Progenitor cell of endocrine pancreas (in vitro differentiated cells): ENCODE results near the gene NOTCH3. TPM values are rescaled to one million over a fixed set of nuclear protein-coding genes. Genes with fewer than 3 reads are reported as not detected.
A peak's percentile ranks its signal among the peaks of the same experiment; 100 is the strongest.

Source experiments
- DNase-seq: peaks from one replicate; pipeline ENCODE4 v3.0.0; 2021; ENCODE audit warnings: low spot score; ENCODE audit not compliant: unreplicated experiment
- H3K27ac Mint-ChIP-seq: 2 replicates; pipeline ENCODE4 v1.8.0; 2021; ENCODE audit warnings: mild to moderate bottlenecking, moderate library complexity, mixed read lengths
- H3K27me3 Mint-ChIP-seq: 2 replicates; pipeline ENCODE4 v1.8.0; 2021; ENCODE audit warnings: mixed read lengths
- H3K36me3 Mint-ChIP-seq: 2 replicates; pipeline ENCODE4 v1.8.0; 2022; ENCODE audit warnings: mixed read lengths; ENCODE audit not compliant: insufficient read depth
- H3K4me1 Mint-ChIP-seq: 2 replicates; pipeline ENCODE4 v1.8.0; 2021; ENCODE audit warnings: low read depth, mixed read lengths
- H3K4me3 Mint-ChIP-seq: 2 replicates; pipeline ENCODE4 v1.8.0; 2021; ENCODE audit warnings: low read depth, mild to moderate bottlenecking, moderate library complexity, mixed read lengths
- H3K9me3 Mint-ChIP-seq: 2 replicates; pipeline ENCODE4 v1.8.0; 2021; ENCODE audit warnings: low read depth, mixed read lengths
- total RNA-seq: library from RNA; stranded (reverse); gene quantifications from 2 replicates; pipeline ENCODE4 v1.2.1, GENCODE V29; 2021
- TF ChIP-seq, protein P1 (sequence below): fragments of 200-600 bp; sonication (generic); IDR thresholded peaks from one replicate; pipeline ENCODE4 v1.5.0; 2021; ENCODE audit warnings: antibody characterized with exemption, mild to moderate bottlenecking; ENCODE audit not compliant: unreplicated experiment

The NOTCH3 gene
- total RNA-seq, 1 donor from 2014 or later = 203 TPM

DNA sequence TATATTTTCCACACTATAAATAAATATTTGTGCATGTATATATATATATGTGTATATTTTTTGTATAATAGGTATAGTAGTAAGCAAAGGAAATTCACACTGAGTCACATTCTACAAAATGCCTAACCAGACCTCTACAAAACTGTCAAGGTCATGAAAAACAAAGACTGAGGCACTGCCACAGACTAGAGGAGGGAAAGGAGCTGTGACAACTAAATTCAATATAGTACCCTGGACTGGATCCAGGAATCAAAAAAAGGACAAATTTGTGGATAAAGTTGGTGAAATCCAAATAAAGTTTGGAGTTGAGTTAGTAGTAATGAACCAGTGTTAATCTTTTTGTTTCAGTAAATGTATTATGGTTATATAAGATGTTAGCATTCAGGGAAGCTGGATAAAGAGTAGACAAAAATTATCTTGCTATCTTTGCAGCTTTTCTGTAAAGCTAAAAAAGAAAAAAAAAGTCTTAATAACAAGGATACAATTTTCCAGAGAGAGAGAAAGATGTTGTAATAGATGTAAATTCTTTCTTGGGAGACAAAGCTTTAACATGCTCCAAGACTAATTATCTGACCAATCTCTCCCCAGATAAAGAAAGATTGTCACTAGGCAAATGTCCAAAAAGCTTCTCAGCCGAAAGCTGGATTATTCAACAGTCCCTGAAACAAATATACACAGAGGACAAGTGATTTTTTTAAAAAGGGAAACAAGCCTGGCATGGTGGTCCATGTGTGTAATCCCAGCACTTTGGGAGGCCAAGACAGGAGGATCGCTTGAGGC lies 74.5 kb downstream of the NOTCH3 start:
- TF ChIP-seq, protein P1, sequence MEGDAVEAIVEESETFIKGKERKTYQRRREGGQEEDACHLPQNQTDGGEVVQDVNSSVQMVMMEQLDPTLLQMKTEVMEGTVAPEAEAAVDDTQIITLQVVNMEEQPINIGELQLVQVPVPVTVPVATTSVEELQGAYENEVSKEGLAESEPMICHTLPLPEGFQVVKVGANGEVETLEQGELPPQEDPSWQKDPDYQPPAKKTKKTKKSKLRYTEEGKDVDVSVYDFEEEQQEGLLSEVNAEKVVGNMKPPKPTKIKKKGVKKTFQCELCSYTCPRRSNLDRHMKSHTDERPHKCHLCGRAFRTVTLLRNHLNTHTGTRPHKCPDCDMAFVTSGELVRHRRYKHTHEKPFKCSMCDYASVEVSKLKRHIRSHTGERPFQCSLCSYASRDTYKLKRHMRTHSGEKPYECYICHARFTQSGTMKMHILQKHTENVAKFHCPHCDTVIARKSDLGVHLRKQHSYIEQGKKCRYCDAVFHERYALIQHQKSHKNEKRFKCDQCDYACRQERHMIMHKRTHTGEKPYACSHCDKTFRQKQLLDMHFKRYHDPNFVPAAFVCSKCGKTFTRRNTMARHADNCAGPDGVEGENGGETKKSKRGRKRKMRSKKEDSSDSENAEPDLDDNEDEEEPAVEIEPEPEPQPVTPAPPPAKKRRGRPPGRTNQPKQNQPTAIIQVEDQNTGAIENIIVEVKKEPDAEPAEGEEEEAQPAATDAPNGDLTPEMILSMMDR = no peak
- Mint-ChIP-seq H3K36me3 (peaks cover 2% of the 10 kb centered on the region), H3K27me3 (peaks cover 3% of the 10 kb centered on the region), H3K4me1 (peaks cover 5% of the 10 kb centered on the region), H3K4me3 (no peak overlapping the region), H3K9me3 (no peaks in the 10 kb centered on the region), H3K27ac (no peak overlapping the region)
- no peak for DNase-seq

GRCh38 chr19:15125232-15126067 lies 75.3 kb downstream of the NOTCH3 start:
- Mint-ChIP-seq H3K4me3 (peak overlapping the region; percentile 95), H3K27me3 (peaks cover 3% of the 10 kb centered on the region), H3K4me1 (peaks cover 5% of the 10 kb centered on the region), H3K9me3 (no peaks in the 10 kb centered on the region), H3K36me3 (peaks cover 7% of the 10 kb centered on the region), H3K27ac (peak overlapping the region; percentile 100)
- peak; percentile 98 for DNase-seq
- TF ChIP-seq, protein P1 = peak; percentile 25

DNA sequence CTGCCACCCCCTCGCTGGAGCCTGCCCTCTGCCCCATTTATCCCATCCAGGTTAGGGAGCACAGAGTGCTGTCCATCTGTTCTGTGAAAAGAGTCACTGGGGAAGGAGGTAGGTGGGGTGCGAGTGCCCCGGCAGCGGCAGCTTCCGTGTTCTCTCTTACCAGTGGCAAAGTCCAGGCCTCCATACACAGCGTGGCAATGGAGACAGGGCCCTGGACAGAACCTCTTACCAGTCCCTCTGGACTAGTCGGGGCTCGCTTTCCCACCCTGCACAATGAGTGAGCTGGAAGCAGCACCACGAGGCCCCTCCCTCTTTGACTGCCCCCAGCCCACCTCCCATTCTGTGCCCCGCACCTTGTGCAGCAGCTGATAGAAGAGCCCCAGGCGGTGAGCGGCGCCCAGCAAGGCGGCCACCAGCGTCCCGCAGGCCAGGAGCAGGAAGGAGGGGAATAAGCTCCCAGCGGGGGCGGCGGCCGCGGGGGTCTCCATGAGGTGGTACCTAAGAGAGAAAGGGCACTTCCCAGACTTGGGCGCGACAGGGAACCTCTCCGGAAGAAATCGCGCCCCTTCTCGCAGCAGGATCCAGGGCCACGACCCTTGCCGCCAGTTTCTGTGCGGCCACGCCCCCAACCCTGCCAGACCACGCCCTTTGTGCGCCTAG lies 76.1 kb downstream of the NOTCH3 start:
- Mint-ChIP-seq H3K4me1 (peaks cover 5% of the 10 kb centered on the region), H3K27me3 (no peaks in the 10 kb centered on the region), H3K36me3 (peaks cover 8% of the 10 kb centered on the region), H3K27ac (peak overlapping the region; percentile 100), H3K4me3 (peak overlapping the region; percentile 95), H3K9me3 (no peaks in the 10 kb centered on the region)
- DNase-seq = peak; percentile 67
- TF ChIP-seq, protein P1 = no peak

- no peak overlapping the region for H3K27ac Mint-ChIP-seq
- TF ChIP-seq, protein P1 = no peak
Observed at GRCh38 chr19:15123900-15124299, 76.9 kb downstream of the NOTCH3 start.

More at GRCh38 chr19:15123900-15124299, 76.9 kb downstream of the NOTCH3 start:
- Mint-ChIP-seq H3K27me3 (no peaks in the 10 kb centered on the region), H3K4me3 (peak overlapping the region; percentile 95), H3K9me3 (no peaks in the 10 kb centered on the region), H3K4me1 (peaks cover 5% of the 10 kb centered on the region), H3K36me3 (peaks cover 11% of the 10 kb centered on the region)
- DNase-seq = no peak
